Liver (tissue), 9 donors: ENCODE measurements around the gene HUWE1. TPM values are rescaled to one million over a fixed set of nuclear protein-coding genes. Genes with fewer than 3 reads are reported as not detected.

ENCODE experiments used
- DNase-seq: peaks from one replicate; pipeline ENCODE4 v3.0.0-alpha.2; 2017; ENCODE audit warnings: low spot score
- H3K27ac ChIP-seq, 2 donors: one replicate each; pipeline ENCODE4 v1.7.0; 2013; ENCODE audit warnings: inconsistent platforms in 2 of 2, low read length in 2 of 2, control low read depth in 1 of 2, low read depth in 1 of 2, mild to moderate bottlenecking in 1 of 2
- H3K27me3 ChIP-seq, 4 donors: one replicate each; pipeline versions ENCODE4 v1.6.1 to v1.7.0; 2013; ENCODE audit warnings: low read length in 3 of 4, inconsistent platforms in 1 of 4, mild to moderate bottlenecking in 1 of 4, moderate library complexity in 1 of 4; ENCODE audit not compliant: control insufficient read depth in 4 of 4, insufficient read depth in 4 of 4
- H3K36me3 ChIP-seq, 4 donors: one replicate each; pipeline versions ENCODE4 v1.6.1 to v1.7.0; 2013; ENCODE audit warnings: low read length in 3 of 4, mild to moderate bottlenecking in 3 of 4, low read depth in 1 of 4, moderate library complexity in 1 of 4; ENCODE audit not compliant: control insufficient read depth in 4 of 4, insufficient read depth in 3 of 4
- H3K4me1 ChIP-seq, 4 donors: one replicate each; pipeline versions ENCODE4 v1.6.1 to v1.7.0; 2013; ENCODE audit warnings: low read length in 3 of 4, mild to moderate bottlenecking in 3 of 4, moderate library complexity in 1 of 4; ENCODE audit not compliant: control insufficient read depth in 4 of 4, insufficient read depth in 4 of 4
- H3K4me3 ChIP-seq, 3 donors: one replicate each; pipeline versions ENCODE4 v1.6.1 to v1.7.0; 2013; ENCODE audit warnings: low read length in 3 of 3, control low read depth in 1 of 3, low read depth in 1 of 3, mild to moderate bottlenecking in 1 of 3
- H3K9ac ChIP-seq, 2 donors: one replicate each; pipeline ENCODE4 v1.7.0; 2013; ENCODE audit warnings: low read length in 2 of 2, mild to moderate bottlenecking in 2 of 2, moderate library complexity in 2 of 2, control low read depth in 1 of 2, low read depth in 1 of 2
- H3K9me3 ChIP-seq, 4 donors: one replicate each; pipeline versions ENCODE4 v1.6.1 to v1.7.0; 2013; ENCODE audit warnings: low read length in 3 of 4; ENCODE audit not compliant: control insufficient read depth in 4 of 4
- EGR1 ChIP-seq, 2 donors: IDR thresholded peaks; 2 replicates each; pipeline ENCODE4 v1.6.1; 2016 to 2018; ENCODE audit warnings: antibody characterized with exemption in 2 of 2, low read depth in 2 of 2
- FOXA1 ChIP-seq: IDR thresholded peaks from 2 replicates; pipeline ENCODE4 v1.6.1; 2016; ENCODE audit warnings: antibody characterized with exemption
- FOXA2 ChIP-seq: IDR thresholded peaks from 2 replicates; pipeline ENCODE4 v1.6.1; 2016; ENCODE audit warnings: antibody characterized with exemption
- GABPA ChIP-seq, 2 donors: IDR thresholded peaks in 1 of 2; conservative IDR thresholded peaks in 1 of 2; 2 replicates each; pipeline ENCODE4 v1.6.1; 2016; ENCODE audit warnings: antibody characterized with exemption in 2 of 2, mild to moderate bottlenecking in 1 of 2, moderate library complexity in 1 of 2
- HNF4A ChIP-seq, 2 donors: conservative IDR thresholded peaks; 2 replicates each; pipeline ENCODE4 v1.6.1; 2016; ENCODE audit warnings: antibody characterized with exemption in 2 of 2, mild to moderate bottlenecking in 2 of 2
- HNF4G ChIP-seq: IDR thresholded peaks from 2 replicates; pipeline ENCODE4 v1.6.1; 2016; ENCODE audit warnings: antibody characterized with exemption
- JUND ChIP-seq, 2 donors: IDR thresholded peaks; 2 replicates each; pipeline ENCODE4 v1.6.1; 2016; ENCODE audit warnings: antibody characterized with exemption in 2 of 2
- NR2F2 ChIP-seq: IDR thresholded peaks from 2 replicates; pipeline ENCODE4 v1.6.1; 2016; ENCODE audit warnings: antibody characterized with exemption
- RAD21 ChIP-seq, 2 donors: IDR thresholded peaks; 2 replicates each; pipeline ENCODE4 v1.6.1; 2016; ENCODE audit warnings: antibody characterized with exemption in 2 of 2, mild to moderate bottlenecking in 2 of 2
- RXRA ChIP-seq, 2 donors: IDR thresholded peaks; 2 replicates each; pipeline ENCODE4 v1.6.1; 2017 to 2018; ENCODE audit warnings: antibody characterized with exemption in 2 of 2, mild to moderate bottlenecking in 1 of 2
- SP1 ChIP-seq: IDR thresholded peaks from 2 replicates; pipeline ENCODE4 v1.6.1; 2018; ENCODE audit warnings: antibody characterized with exemption, mild to moderate bottlenecking
- TAF1 ChIP-seq: conservative IDR thresholded peaks from 2 replicates; pipeline ENCODE4 v1.6.1; 2016; ENCODE audit warnings: antibody characterized with exemption, mild to moderate bottlenecking
- YY1 ChIP-seq: IDR thresholded peaks from 2 replicates; pipeline ENCODE4 v1.6.1; 2016; ENCODE audit warnings: antibody characterized with exemption, mild to moderate bottlenecking
- WGBS: extraction: QIAGEN DNeasy Blood & Tissue Kit; methylation state at CpG from one replicate; pipeline ENCODE4 v1.1.7; 2013; 5-methylcytosine and 5-hydroxymethylcytosine counted together
- polyA plus RNA-seq, 2 donors: library from polyadenylated mRNA; stranded (reverse) in 1 of 2; unstranded in 1 of 2; fragments of 200-250 nt in 1 of 2; fragments of >200 nt in 1 of 2; fragmentation: Nextera tagmentation in 1 of 2; extraction: Ambion mirVana in 1 of 2; gene quantifications; one replicate each; pipeline versions ENCODE4 v1.2.1 to v1.2.3, GENCODE V29; 2013 to 2015
- total RNA-seq, 2 donors: library from RNA; depleted of rRNA; stranded (reverse); fragments of >200 nt; gene quantifications; one replicate each; pipeline ENCODE4 v1.2.3, GENCODE V29; 2014
- TF ChIP-seq, protein P1 (sequence below): IDR thresholded peaks from 2 replicates; pipeline ENCODE4 v1.6.1; 2016; ENCODE audit warnings: antibody characterized with exemption
- TF ChIP-seq, protein P2 (sequence below): fragments of 150-350 bp; IDR thresholded peaks from 2 replicates; pipeline ENCODE4 v1.5.1; 2017; ENCODE audit warnings: improper control_type of control experiment, low read depth, low read length; ENCODE audit not compliant: missing input control
- TF ChIP-seq, protein P3 (sequence below): IDR thresholded peaks from 2 replicates; pipeline ENCODE4 v1.6.1; 2016; ENCODE audit warnings: antibody characterized with exemption
- TF ChIP-seq, protein P4 (sequence below): IDR thresholded peaks from 2 replicates; pipeline ENCODE4 v1.6.1; 2016; ENCODE audit warnings: antibody characterized with exemption, mild to moderate bottlenecking
- TF ChIP-seq, protein P5 (sequence below): IDR thresholded peaks from 2 replicates; pipeline ENCODE4 v1.6.1; 2016; ENCODE audit warnings: antibody characterized with exemption
- donor health status: healthy.
- donor health status: healthy.
- donor health status: healthy.
- donor health status: healthy.
- donor health status: healthy.

HUWE1 gene
- total and polyA plus RNA-seq, 4 donors: 20.2 to 75.8 (median 37.7) TPM

DNA sequence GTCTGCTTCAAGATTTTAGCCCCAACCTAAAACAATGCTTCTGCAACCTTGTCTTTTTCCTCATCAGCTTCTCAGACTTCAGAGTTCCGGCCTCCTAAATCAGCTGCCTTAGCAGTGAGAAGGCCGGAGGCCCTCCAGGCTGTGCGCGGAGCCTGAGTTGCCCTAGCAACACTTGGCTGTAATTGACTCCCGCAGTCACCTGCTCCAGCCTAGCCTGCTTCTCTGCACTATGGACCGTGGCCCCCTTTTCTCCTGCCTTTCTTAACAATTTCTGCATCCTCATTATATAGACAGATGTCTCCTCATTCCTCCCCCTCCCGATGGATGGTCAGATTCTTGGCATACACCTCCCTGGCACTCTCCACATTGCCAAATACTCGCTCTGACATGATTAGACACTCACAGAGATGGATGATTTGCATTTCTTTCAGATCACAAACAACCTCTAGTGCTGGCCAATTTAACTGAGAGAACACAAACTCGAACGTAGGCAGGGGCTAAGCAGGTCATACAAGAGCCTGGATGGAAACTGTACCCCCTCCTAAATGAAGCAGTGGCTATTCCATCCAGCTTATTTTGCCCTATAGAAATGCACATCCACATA, 9.5 kb upstream of the HUWE1 start:
- Histone ChIP-seq H3K4me3 (no peak overlapping the region), H3K9ac (no peak overlapping the region), H3K27ac (no peak overlapping the region), H3K27me3 (no peaks in the 10 kb centered on the region), H3K36me3 (no peaks in the 10 kb centered on the region), H3K4me1 (no peaks in the 10 kb centered on the region), H3K9me3 (no peaks in the 10 kb centered on the region)
- WGBS: 84% methylated on average over 10 of the region's 10 CpGs
- no peak for DNase-seq
- TF ChIP-seq FOXA1: no peak
- TF ChIP-seq, protein P1, sequence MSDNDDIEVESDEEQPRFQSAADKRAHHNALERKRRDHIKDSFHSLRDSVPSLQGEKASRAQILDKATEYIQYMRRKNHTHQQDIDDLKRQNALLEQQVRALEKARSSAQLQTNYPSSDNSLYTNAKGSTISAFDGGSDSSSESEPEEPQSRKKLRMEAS: no peak
- no peak for TF ChIP-seq RAD21 (IDR thresholded peaks at IDR 0.05)
- no peak for TF ChIP-seq SP1
- TF ChIP-seq GABPA (IDR thresholded peaks at IDR 0.05 in 1 of 2, conservative IDR thresholded peaks at IDR 0.05 in 1 of 2): no peak
- TF ChIP-seq EGR1 (IDR thresholded peaks at IDR 0.05; ENCODE audit: low read depth in 2 of 2): no peak
- TF ChIP-seq, protein P2, sequence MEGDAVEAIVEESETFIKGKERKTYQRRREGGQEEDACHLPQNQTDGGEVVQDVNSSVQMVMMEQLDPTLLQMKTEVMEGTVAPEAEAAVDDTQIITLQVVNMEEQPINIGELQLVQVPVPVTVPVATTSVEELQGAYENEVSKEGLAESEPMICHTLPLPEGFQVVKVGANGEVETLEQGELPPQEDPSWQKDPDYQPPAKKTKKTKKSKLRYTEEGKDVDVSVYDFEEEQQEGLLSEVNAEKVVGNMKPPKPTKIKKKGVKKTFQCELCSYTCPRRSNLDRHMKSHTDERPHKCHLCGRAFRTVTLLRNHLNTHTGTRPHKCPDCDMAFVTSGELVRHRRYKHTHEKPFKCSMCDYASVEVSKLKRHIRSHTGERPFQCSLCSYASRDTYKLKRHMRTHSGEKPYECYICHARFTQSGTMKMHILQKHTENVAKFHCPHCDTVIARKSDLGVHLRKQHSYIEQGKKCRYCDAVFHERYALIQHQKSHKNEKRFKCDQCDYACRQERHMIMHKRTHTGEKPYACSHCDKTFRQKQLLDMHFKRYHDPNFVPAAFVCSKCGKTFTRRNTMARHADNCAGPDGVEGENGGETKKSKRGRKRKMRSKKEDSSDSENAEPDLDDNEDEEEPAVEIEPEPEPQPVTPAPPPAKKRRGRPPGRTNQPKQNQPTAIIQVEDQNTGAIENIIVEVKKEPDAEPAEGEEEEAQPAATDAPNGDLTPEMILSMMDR: no peak
- TF ChIP-seq, protein P3, sequence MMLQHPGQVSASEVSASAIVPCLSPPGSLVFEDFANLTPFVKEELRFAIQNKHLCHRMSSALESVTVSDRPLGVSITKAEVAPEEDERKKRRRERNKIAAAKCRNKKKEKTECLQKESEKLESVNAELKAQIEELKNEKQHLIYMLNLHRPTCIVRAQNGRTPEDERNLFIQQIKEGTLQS: no peak
- TF ChIP-seq, protein P4, sequence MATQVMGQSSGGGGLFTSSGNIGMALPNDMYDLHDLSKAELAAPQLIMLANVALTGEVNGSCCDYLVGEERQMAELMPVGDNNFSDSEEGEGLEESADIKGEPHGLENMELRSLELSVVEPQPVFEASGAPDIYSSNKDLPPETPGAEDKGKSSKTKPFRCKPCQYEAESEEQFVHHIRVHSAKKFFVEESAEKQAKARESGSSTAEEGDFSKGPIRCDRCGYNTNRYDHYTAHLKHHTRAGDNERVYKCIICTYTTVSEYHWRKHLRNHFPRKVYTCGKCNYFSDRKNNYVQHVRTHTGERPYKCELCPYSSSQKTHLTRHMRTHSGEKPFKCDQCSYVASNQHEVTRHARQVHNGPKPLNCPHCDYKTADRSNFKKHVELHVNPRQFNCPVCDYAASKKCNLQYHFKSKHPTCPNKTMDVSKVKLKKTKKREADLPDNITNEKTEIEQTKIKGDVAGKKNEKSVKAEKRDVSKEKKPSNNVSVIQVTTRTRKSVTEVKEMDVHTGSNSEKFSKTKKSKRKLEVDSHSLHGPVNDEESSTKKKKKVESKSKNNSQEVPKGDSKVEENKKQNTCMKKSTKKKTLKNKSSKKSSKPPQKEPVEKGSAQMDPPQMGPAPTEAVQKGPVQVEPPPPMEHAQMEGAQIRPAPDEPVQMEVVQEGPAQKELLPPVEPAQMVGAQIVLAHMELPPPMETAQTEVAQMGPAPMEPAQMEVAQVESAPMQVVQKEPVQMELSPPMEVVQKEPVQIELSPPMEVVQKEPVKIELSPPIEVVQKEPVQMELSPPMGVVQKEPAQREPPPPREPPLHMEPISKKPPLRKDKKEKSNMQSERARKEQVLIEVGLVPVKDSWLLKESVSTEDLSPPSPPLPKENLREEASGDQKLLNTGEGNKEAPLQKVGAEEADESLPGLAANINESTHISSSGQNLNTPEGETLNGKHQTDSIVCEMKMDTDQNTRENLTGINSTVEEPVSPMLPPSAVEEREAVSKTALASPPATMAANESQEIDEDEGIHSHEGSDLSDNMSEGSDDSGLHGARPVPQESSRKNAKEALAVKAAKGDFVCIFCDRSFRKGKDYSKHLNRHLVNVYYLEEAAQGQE: no peak
- no peak for TF ChIP-seq TAF1
- no peak for TF ChIP-seq JUND (IDR thresholded peaks at IDR 0.05)
- no peak for TF ChIP-seq RXRA (IDR thresholded peaks at IDR 0.05)

DNA sequence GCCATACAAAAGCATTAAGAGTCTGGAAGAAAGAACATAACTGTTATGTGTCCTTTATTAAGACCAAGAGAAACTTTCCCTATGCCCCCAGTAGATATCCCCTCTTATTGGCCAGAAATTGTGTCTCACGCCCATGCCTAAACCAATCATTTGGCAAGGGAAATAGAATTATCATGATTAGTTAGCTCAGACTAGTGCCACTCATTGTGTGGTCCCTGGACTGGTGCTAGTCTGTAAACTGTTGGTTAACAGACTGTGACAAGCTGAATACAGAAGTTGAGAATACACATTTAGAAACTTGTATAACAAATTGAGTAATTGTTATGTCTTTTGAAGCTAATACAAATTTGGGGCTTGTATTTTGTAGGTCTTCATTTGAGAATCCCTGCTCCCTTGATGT, 8.1 kb upstream of the HUWE1 start:
- Histone ChIP-seq H3K9me3 (no peaks in the 10 kb centered on the region), H3K4me3 (no peak overlapping the region), H3K27ac (no peak overlapping the region), H3K36me3 (no peaks in the 10 kb centered on the region), H3K27me3 (no peaks in the 10 kb centered on the region), H3K9ac (no peak overlapping the region), H3K4me1 (no peaks in the 10 kb centered on the region)
- DNase-seq: no peak
- WGBS: 98% methylated on average over 1 of the region's 1 CpG
- TF ChIP-seq YY1 (no peak), HNF4G (no peak), TAF1 (no peak), FOXA1 (no peak), FOXA2 (no peak), EGR1 (IDR thresholded peaks at IDR 0.05; ENCODE audit: low read depth in 2 of 2) (no peak), HNF4A (conservative IDR thresholded peaks at IDR 0.05) (no peak), NR2F2 (no peak), RAD21 (IDR thresholded peaks at IDR 0.05) (no peak), RXRA (IDR thresholded peaks at IDR 0.05) (no peak)
- TF ChIP-seq, protein P3: no peak
- TF ChIP-seq, protein P5, sequence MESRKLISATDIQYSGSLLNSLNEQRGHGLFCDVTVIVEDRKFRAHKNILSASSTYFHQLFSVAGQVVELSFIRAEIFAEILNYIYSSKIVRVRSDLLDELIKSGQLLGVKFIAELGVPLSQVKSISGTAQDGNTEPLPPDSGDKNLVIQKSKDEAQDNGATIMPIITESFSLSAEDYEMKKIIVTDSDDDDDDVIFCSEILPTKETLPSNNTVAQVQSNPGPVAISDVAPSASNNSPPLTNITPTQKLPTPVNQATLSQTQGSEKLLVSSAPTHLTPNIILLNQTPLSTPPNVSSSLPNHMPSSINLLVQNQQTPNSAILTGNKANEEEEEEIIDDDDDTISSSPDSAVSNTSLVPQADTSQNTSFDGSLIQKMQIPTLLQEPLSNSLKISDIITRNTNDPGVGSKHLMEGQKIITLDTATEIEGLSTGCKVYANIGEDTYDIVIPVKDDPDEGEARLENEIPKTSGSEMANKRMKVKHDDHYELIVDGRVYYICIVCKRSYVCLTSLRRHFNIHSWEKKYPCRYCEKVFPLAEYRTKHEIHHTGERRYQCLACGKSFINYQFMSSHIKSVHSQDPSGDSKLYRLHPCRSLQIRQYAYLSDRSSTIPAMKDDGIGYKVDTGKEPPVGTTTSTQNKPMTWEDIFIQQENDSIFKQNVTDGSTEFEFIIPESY: no peak
- TF ChIP-seq, protein P1: no peak
- TF ChIP-seq, protein P4: no peak
